Left lung (tissue), 10 donors: Measurements from ENCODE around the gene OSBPL2. TPM values are rescaled to one million over a fixed set of nuclear protein-coding genes. Genes with fewer than 3 reads are reported as not detected.

ENCODE experiments used
- ATAC-seq: fragments of 200-7000 bp; cut with Tn5 transposase; one replicate; pipeline ENCODE4 v1.9.1; 2020; ENCODE audit warnings: moderate library complexity
- DNase-seq, 4 donors: peaks; one replicate each; pipeline ENCODE4 v3.0.0-alpha.2; 2013 to 2020
- H3K27ac ChIP-seq, 2 donors: fragments of 200-600 bp; sonication (generic) in 1 of 2; one replicate each; pipeline versions ENCODE4 v1.5.0 to v1.8.0; 2020 to 2021
- H3K27me3 ChIP-seq, 2 donors: fragments of 200-600 bp; sonication (generic) in 1 of 2; one replicate each; pipeline versions ENCODE4 v1.5.0 to v1.8.0; 2020 to 2021
- H3K36me3 ChIP-seq, 2 donors: fragments of 200-600 bp; sonication (generic) in 1 of 2; one replicate each; pipeline versions ENCODE4 v1.5.0 to v1.8.0; 2020 to 2021
- H3K4me1 ChIP-seq, 2 donors: fragments of 200-600 bp; one replicate each; pipeline ENCODE4 v1.8.0; 2021
- H3K4me3 ChIP-seq, 2 donors: fragments of 200-600 bp; sonication (generic) in 1 of 2; one replicate each; pipeline versions ENCODE4 v1.5.0 to v1.8.0; 2020 to 2021; ENCODE audit warnings: mild to moderate bottlenecking in 1 of 2
- H3K9me3 ChIP-seq, 2 donors: fragments of 200-600 bp; sonication (generic) in 1 of 2; one replicate each; pipeline versions ENCODE4 v1.5.0 to v1.8.0; 2020 to 2021
- intact Hi-C, 2 donors: fragments of 100-400 bp; cut with DNase I; formaldehyde crosslinking; loops; one replicate each; pipeline versions ENCODE4 v1.11.2 to v1.14.2; 2022
- polyA plus RNA-seq, 6 donors: library from polyadenylated mRNA; unstranded; fragments of 120-200 nt; gene quantifications; one replicate each; pipeline ENCODE4 v1.2.1, GENCODE V29; 2013; ENCODE audit not compliant: insufficient read length in 6 of 6
- total RNA-seq, 2 donors: library from RNA; stranded (reverse); fragmentation: NEBNext Ultra II Directional; extraction: Animal tissue kit (Norgen Biotek cat#: 25700); gene quantifications; one replicate each; pipeline ENCODE4 v1.2.1, GENCODE V29; 2021
- TF ChIP-seq, protein P1 (sequence below), 2 donors: fragments of 200-600 bp; sonication (generic) in 1 of 2; IDR thresholded peaks; one replicate each; pipeline versions ENCODE4 v1.5.0 to v1.8.0; 2021; ENCODE audit warnings: antibody characterized with exemption in 2 of 2
- donor health status: DM: no; HTN: yes; CAD: no.
- donor health status: DM: no; HTN: no; CAD: no.

Gene OSBPL2
- total and polyA plus RNA-seq, 8 donors, result 25.6 to 47.3 (median 32.4) TPM

- TF ChIP-seq, protein P1, sequence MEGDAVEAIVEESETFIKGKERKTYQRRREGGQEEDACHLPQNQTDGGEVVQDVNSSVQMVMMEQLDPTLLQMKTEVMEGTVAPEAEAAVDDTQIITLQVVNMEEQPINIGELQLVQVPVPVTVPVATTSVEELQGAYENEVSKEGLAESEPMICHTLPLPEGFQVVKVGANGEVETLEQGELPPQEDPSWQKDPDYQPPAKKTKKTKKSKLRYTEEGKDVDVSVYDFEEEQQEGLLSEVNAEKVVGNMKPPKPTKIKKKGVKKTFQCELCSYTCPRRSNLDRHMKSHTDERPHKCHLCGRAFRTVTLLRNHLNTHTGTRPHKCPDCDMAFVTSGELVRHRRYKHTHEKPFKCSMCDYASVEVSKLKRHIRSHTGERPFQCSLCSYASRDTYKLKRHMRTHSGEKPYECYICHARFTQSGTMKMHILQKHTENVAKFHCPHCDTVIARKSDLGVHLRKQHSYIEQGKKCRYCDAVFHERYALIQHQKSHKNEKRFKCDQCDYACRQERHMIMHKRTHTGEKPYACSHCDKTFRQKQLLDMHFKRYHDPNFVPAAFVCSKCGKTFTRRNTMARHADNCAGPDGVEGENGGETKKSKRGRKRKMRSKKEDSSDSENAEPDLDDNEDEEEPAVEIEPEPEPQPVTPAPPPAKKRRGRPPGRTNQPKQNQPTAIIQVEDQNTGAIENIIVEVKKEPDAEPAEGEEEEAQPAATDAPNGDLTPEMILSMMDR (IDR thresholded peaks at IDR 0.05), result no peak
- H3K4me3 ChIP-seq, result no peak overlapping the region
- DNase-seq (peak in 1 of 4 donors; percentile 75), ATAC-seq (no peak)
- H3K9me3 ChIP-seq, result no peaks in the 10 kb centered on the region
- peaks cover 9 to 41% of the 10 kb centered on the region in 2 donors for H3K4me1 ChIP-seq
- H3K36me3 ChIP-seq, result peaks cover 0 to 27% of the 10 kb centered on the region in 2 donors
- H3K27me3 ChIP-seq, result no peaks in the 10 kb centered on the region
- intact Hi-C loops, result no loop called here
- H3K27ac ChIP-seq, result no peak overlapping the region
Observed at GRCh38 chr20:62243906-62244515, 5.7 kb downstream of the OSBPL2 start.

DNA sequence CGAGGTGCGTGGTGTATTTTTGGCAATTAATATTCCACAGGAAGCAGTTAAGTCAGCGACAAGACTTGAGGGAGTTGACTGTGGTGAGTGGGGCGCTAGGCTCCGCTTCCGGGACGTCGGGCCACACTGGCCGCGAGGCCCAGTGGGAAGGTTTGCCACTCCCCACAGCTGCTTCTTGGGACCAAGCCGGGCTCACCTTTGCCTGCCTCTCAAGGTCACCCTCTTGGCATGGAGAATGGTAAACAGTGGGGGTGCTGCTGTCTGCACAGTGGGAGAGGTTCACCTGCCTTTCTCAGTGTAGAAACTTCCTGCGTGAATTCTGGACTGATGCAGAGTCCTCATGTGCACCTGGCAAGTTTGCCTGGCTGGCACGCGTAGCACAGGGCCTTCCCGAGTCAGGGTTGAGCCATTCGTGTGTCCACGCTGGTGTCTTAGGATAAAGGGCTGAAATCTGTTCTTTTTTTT, 6.4 kb downstream of the OSBPL2 start:
- ATAC-seq (peak; percentile 47), DNase-seq (peak in 1 of 4 donors; percentile 79)
- Histone ChIP-seq H3K4me1 (peaks cover 3 to 34% of the 10 kb centered on the region in 2 donors), H3K36me3 (peaks cover 0 to 27% of the 10 kb centered on the region in 2 donors), H3K27me3 (no peaks in the 10 kb centered on the region), H3K27ac (no peak overlapping the region), H3K9me3 (no peaks in the 10 kb centered on the region), H3K4me3 (no peak overlapping the region)
- intact Hi-C loops, result no loop called here
- TF ChIP-seq, protein P1 (IDR thresholded peaks at IDR 0.05), result no peak

DNA sequence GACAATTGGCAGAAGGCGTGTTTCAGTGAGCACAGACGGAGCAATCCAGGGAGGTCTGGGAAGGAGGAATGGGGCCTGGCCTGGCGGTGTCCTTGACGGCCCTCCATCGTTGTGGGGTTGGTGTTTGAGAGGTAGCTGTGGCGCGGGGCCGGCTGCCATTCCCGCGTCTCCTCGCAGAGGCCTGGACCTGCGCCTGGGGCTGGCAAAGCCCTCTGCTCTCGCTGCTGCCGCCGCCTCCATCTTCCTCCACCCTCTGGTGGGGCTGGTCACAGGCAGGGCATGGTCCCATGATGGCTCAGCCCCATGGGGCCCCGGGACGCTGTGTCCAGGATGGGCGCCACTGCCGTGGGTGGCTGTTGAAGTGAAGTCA, 7.6 kb downstream of the OSBPL2 start:
- Histone ChIP-seq H3K36me3 (peaks cover 0 to 27% of the 10 kb centered on the region in 2 donors), H3K4me3 (no peak overlapping the region), H3K27me3 (no peaks in the 10 kb centered on the region), H3K4me1 (peaks cover 0 to 23% of the 10 kb centered on the region in 2 donors), H3K27ac (no peak overlapping the region), H3K9me3 (no peaks in the 10 kb centered on the region)
- TF ChIP-seq, protein P1 (IDR thresholded peaks at IDR 0.05), result no peak
- ATAC-seq, result no peak
- peak in 1 of 4 donors; percentile 68 for DNase-seq
- intact Hi-C loops, result no loop called here

- intact Hi-C loops, result no loop called here
- Histone ChIP-seq H3K27ac (no peak overlapping the region), H3K4me3 (no peak overlapping the region), H3K27me3 (no peaks in the 10 kb centered on the region), H3K4me1 (peaks cover 0 to 17% of the 10 kb centered on the region in 2 donors), H3K9me3 (no peaks in the 10 kb centered on the region), H3K36me3 (peaks cover 0 to 27% of the 10 kb centered on the region in 2 donors)
- TF ChIP-seq, protein P1 (IDR thresholded peaks at IDR 0.05), result no peak
- DNase-seq (peak in 1 of 4 donors; percentile 36), ATAC-seq (no peak)
Observed at GRCh38 chr20:62246431-62246830, 8.1 kb downstream of the OSBPL2 start.

DNA sequence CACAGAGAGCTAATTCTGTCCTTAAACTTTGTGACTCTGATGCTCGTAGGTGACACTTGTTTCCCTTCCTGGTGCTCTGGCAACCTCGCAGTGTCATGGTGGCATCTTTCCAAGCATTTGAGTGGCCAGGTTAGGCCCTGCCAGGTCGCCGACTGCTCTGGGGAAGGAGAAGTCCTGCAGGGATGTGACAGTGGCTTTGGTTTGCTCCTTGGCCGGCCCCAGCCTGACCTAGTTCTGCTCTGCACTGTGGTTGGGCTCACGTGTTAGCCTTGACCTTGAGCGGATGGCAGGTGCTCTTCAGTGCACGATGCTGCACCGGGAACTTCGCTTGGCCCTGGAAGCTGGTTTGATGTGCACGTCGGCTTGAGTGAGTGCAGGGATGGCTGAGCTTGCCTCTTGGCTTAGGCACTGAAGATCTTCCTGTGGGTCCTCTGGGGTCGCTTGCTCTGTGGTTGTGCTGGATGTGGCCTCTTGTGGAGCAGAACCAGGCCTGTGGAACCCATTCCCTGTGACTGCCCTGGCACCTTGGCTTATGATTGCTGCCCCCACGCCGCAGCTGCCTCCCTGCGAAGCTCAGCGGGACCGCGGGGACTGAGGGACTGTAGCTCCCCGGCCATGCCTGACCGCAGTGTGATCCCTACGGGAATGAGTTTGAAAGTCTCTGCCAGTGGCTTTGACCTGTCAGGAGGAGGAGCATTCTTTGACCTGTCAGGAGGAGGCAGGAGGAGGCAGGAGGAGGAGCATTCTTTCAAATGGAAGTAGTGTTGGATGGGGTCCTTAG, 8.7 kb downstream of the OSBPL2 start:
- ATAC-seq (peak; percentile 19), DNase-seq (peak in 1 of 4 donors; percentile 71)
- Histone ChIP-seq H3K36me3 (peaks cover 0 to 27% of the 10 kb centered on the region in 2 donors), H3K9me3 (no peaks in the 10 kb centered on the region), H3K4me1 (peaks cover 0 to 12% of the 10 kb centered on the region in 2 donors), H3K27ac (no peak overlapping the region), H3K4me3 (no peak overlapping the region), H3K27me3 (no peaks in the 10 kb centered on the region)
- TF ChIP-seq, protein P1 (IDR thresholded peaks at IDR 0.05), result no peak
- intact Hi-C loops, result no loop called here
